ENCODE results near the gene MAML3. TPM values are rescaled to one million over a fixed set of nuclear protein-coding genes. Genes with fewer than 3 reads are reported as not detected.

Gene MAML3
- polyA plus RNA-seq, 1 donor (not counting 4 experiments of a cell fraction or from before 2014, with no cell fraction given): 0.68 TPM

DNA sequence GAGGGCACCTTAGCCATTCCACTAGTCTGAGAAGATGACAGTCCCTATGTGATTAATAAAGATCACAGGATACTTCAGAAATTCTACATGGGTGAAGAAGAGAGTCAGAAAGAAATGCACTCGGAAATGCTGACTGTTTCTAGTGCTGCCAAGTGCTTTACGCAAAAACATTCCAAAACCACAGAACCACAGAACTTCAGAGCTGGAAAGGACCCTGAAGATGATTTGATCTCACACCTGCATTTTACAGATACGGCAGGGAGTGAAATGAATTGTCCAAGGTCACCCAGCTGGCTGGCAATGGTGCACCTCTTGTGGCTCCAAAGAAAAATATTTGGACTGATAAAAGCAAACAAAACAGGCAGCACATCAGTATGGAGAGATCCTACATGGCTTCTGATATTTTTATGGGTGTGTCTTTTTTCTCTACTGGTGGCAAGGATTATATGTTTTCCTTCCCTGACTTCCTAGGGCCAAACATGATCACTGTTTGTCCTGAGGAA lies 115.9 kb downstream of the MAML3 start:
- H3K4me2 ChIP-seq (ENCODE audit: control insufficient read depth, extremely low read depth, insufficient read depth, low read depth, low read length): no peak overlapping the region
- no peak overlapping the region for H3K4me3 ChIP-seq (ENCODE audit: control insufficient read depth in 2 of 3, extremely low read depth in 1 of 3, insufficient read depth in 2 of 3, low read depth in 1 of 3, low read length in 3 of 3)
- no peak overlapping the region for H2AFZ ChIP-seq (ENCODE audit: control insufficient read depth, low read length)
- no peaks in the 10 kb centered on the region for H4K20me1 ChIP-seq (ENCODE audit: control insufficient read depth, extremely low read depth, insufficient read depth, low read length)
- H3K36me3 ChIP-seq (ENCODE audit: control insufficient read depth in 2 of 2, extremely low read depth in 1 of 2, insufficient read depth in 2 of 2, low read length in 2 of 2): no peaks in the 10 kb centered on the region
- H3K27me3 ChIP-seq (ENCODE audit: control insufficient read depth, extremely low read depth, insufficient read depth, low read length): no peaks in the 10 kb centered on the region
- H3K4me1 ChIP-seq (ENCODE audit: control insufficient read depth, extremely low read depth, insufficient read depth, low read length): no peaks in the 10 kb centered on the region
- dilution Hi-C loops (cut with MboI; ENCODE audit: extremely low pct_ligation_motif_present, low sequenced_read_pairs): no loop called here
- H3K9me3 ChIP-seq (ENCODE audit: control insufficient read depth, low read depth, low read length): no peaks in the 10 kb centered on the region
- FAIRE-seq: no peak
- no peak overlapping the region for H3K27ac ChIP-seq (ENCODE audit: control insufficient read depth, insufficient read depth, low read length)
- no peak overlapping the region for H3K9ac ChIP-seq (ENCODE audit: control insufficient read depth, extremely low read depth, insufficient read depth, low read length)
- no peaks in the 10 kb centered on the region for H3K9me1 ChIP-seq (ENCODE audit: control insufficient read depth, extremely low read depth, insufficient read depth, low read length)
- TF ChIP-seq, protein P1, sequence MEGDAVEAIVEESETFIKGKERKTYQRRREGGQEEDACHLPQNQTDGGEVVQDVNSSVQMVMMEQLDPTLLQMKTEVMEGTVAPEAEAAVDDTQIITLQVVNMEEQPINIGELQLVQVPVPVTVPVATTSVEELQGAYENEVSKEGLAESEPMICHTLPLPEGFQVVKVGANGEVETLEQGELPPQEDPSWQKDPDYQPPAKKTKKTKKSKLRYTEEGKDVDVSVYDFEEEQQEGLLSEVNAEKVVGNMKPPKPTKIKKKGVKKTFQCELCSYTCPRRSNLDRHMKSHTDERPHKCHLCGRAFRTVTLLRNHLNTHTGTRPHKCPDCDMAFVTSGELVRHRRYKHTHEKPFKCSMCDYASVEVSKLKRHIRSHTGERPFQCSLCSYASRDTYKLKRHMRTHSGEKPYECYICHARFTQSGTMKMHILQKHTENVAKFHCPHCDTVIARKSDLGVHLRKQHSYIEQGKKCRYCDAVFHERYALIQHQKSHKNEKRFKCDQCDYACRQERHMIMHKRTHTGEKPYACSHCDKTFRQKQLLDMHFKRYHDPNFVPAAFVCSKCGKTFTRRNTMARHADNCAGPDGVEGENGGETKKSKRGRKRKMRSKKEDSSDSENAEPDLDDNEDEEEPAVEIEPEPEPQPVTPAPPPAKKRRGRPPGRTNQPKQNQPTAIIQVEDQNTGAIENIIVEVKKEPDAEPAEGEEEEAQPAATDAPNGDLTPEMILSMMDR (optimal IDR thresholded peaks at IDR 0.05 in 1 of 3, IDR thresholded peaks at IDR 0.05 in 1 of 3, conservative IDR thresholded peaks at IDR 0.05 in 1 of 3; ENCODE audit: extremely low read depth in 1 of 3, insufficient read depth in 2 of 3, low read length in 3 of 3): no peak
- no peak for TF ChIP-seq EZH2 (IDR thresholded peaks at IDR 0.05; ENCODE audit: low read length)
- H3K79me2 ChIP-seq (ENCODE audit: control insufficient read depth, insufficient read depth, low read length): no peaks in the 10 kb centered on the region
- DNase-seq (ENCODE audit: low read depth, low spot score): no peak

GRCh38 chr4:140037353-140038030 lies 116.5 kb downstream of the MAML3 start:
- no peaks in the 10 kb centered on the region for H3K9me1 ChIP-seq (ENCODE audit: control insufficient read depth, extremely low read depth, insufficient read depth, low read length)
- FAIRE-seq (peak; percentile 9), DNase-seq (ENCODE audit: low read depth, low spot score) (no peak)
- no peaks in the 10 kb centered on the region for H4K20me1 ChIP-seq (ENCODE audit: control insufficient read depth, extremely low read depth, insufficient read depth, low read length)
- H3K9ac ChIP-seq (ENCODE audit: control insufficient read depth, extremely low read depth, insufficient read depth, low read length): no peak overlapping the region
- no peak overlapping the region for H3K4me2 ChIP-seq (ENCODE audit: control insufficient read depth, extremely low read depth, insufficient read depth, low read depth, low read length)
- dilution Hi-C loops (cut with MboI; ENCODE audit: extremely low pct_ligation_motif_present, low sequenced_read_pairs): no loop called here
- no peak for TF ChIP-seq EZH2 (IDR thresholded peaks at IDR 0.05; ENCODE audit: low read length)
- TF ChIP-seq, protein P1 (optimal IDR thresholded peaks at IDR 0.05 in 1 of 3, IDR thresholded peaks at IDR 0.05 in 1 of 3, conservative IDR thresholded peaks at IDR 0.05 in 1 of 3; ENCODE audit: extremely low read depth in 1 of 3, insufficient read depth in 2 of 3, low read length in 3 of 3): no peak
- no peaks in the 10 kb centered on the region for H3K79me2 ChIP-seq (ENCODE audit: control insufficient read depth, insufficient read depth, low read length)
- H2AFZ ChIP-seq (ENCODE audit: control insufficient read depth, low read length): no peak overlapping the region
- H3K36me3 ChIP-seq (ENCODE audit: control insufficient read depth in 2 of 2, extremely low read depth in 1 of 2, insufficient read depth in 2 of 2, low read length in 2 of 2): no peaks in the 10 kb centered on the region
- no peaks in the 10 kb centered on the region for H3K27me3 ChIP-seq (ENCODE audit: control insufficient read depth, extremely low read depth, insufficient read depth, low read length)
- no peaks in the 10 kb centered on the region for H3K9me3 ChIP-seq (ENCODE audit: control insufficient read depth, low read depth, low read length)
- H3K4me3 ChIP-seq (ENCODE audit: control insufficient read depth in 2 of 3, extremely low read depth in 1 of 3, insufficient read depth in 2 of 3, low read depth in 1 of 3, low read length in 3 of 3): no peak overlapping the region
- no peak overlapping the region for H3K27ac ChIP-seq (ENCODE audit: control insufficient read depth, insufficient read depth, low read length)
- no peaks in the 10 kb centered on the region for H3K4me1 ChIP-seq (ENCODE audit: control insufficient read depth, extremely low read depth, insufficient read depth, low read length)
